ENCODE data around the gene FGFR3.
A peak's percentile ranks its signal among the peaks of the same experiment; 100 is the strongest.

FGFR3 gene

DNA sequence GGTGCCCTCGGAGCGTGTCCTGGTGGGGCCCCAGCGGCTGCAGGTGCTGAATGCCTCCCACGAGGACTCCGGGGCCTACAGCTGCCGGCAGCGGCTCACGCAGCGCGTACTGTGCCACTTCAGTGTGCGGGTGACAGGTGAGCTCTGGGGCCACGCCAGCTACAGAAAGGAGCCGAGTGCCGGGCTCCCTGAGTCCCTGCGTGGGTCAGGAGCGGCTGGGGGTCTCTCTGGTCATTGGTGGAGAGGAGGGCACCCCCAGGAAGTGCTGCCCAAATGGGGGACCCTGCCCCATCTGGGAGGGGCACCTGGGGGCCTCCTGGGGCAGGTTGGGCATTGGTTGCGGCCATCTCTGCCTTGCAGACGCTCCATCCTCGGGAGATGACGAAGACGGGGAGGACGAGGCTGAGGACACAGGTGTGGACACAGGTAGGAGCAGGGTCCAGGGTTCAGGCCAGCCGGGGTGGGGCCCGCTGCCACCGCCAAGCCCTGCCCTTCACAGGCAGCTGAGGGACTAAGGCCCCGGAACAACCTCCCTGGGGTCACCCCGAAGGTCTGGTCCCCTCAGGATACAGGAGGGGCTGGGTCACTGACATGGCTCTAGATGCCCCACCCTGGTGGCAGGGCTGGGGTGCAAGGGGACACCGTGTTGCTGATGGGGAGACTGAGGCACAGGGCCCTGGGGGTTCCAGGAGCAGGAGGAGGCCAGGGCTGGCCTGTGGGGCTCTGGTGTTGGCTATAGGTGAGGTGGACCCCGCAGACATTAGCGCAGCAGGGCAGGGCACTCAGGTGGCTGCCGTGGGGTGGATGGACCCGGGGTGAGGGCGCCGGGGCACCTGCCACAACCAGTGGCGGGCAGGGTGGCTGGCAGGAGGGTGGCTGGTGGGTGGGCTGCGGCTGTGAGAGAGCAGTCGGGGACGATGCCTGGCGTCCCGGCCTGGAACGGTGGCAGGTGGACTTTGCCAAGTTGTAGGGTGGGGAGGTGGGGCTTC is 6.6 kb downstream of the FGFR3 start:
- no peak for FAIRE-seq

GRCh38 chr4:1800805-1801204 is 7.7 kb downstream of the FGFR3 start:
- FAIRE-seq (no peak), DNase-seq (ENCODE audit: insufficient read length, low spot score) (no peak)

More for the DNA sequence above, 6.6 kb downstream of the FGFR3 start:
- no peak for DNase-seq (ENCODE audit: insufficient read length, low spot score)

DNA sequence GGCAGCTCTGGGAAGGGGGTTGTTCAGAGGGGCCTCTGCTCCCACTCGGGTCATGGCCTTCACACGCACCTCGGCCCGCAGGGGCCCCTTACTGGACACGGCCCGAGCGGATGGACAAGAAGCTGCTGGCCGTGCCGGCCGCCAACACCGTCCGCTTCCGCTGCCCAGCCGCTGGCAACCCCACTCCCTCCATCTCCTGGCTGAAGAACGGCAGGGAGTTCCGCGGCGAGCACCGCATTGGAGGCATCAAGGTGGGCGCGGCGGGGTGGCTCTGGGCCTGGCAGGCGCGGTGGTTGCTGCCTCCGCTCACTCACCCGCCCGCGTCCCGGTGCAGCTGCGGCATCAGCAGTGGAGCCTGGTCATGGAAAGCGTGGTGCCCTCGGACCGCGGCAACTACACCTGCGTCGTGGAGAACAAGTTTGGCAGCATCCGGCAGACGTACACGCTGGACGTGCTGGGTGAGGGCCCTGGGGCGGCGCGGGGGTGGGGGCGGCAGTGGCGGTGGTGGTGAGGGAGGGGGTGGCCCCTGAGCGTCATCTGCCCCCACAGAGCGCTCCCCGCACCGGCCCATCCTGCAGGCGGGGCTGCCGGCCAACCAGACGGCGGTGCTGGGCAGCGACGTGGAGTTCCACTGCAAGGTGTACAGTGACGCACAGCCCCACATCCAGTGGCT is 8.3 kb downstream of the FGFR3 start:
- no peak for FAIRE-seq
- DNase-seq (ENCODE audit: insufficient read length, low spot score) = no peak

DNA sequence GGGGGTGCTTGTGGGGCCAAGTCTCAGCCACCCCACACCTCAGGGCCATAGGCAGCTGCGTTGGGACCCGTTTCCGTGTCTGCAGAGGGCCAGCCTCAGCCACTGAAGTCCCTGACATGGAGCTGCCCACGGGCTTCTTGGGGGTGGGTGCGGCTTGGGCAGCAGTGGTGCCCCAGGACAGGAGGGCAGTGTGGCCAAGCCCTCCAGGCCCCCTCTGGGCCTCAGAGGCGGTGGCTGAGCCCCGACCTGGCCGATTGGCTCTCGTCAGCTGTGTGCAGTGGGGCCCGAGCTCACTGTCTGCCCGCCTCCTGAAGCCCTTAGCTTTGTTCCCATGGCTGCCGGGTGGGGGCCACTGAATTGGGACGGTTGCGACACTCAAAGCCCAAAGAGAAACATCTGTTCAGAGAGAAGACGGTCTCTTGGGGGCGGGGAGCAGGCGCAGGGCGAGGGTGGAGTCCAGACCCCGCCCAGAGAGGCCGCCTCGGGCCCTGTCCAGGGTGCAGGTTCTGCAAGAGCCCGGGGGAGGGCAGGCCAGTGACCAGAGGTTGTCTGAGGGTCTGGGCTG is 9.1 kb downstream of the FGFR3 start:
- DNase-seq (ENCODE audit: insufficient read length, low spot score) (no peak), FAIRE-seq (no peak)

DNA sequence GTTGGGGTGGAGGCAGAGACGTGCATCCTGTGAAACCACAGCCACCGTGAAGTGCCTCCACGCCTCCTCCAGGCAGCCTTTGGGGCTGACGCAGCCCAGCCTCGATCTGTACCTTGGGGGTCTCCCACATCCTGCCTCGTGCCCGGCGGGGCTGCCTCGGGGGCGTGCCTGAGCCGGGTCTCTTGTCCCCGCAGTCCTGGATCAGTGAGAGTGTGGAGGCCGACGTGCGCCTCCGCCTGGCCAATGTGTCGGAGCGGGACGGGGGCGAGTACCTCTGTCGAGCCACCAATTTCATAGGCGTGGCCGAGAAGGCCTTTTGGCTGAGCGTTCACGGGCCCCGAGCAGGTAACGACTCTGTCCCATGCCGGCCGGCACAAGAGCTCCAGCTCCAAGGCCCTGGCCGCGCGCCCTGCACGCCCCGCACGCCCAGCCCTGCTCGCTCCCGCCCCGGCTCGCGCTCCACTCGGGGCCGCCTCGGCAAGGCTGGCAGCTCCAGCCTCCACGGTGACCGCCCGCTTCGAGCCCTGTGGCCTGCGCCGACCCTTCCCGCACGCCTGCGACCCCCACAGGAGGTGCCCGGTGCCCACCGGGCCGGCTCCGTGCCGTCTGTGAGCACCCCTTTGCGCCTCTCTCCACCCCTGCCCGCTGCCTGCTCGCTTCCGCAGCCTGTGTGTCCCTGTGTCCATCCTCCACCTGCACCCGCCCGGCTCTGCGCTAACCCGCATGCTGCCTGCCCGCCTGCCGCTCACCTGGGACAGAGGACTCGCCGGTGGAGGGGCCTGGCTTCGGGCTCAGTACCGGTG is 9.8 kb downstream of the FGFR3 start:
- FAIRE-seq (no peak), DNase-seq (ENCODE audit: insufficient read length, low spot score) (no peak)

DNA sequence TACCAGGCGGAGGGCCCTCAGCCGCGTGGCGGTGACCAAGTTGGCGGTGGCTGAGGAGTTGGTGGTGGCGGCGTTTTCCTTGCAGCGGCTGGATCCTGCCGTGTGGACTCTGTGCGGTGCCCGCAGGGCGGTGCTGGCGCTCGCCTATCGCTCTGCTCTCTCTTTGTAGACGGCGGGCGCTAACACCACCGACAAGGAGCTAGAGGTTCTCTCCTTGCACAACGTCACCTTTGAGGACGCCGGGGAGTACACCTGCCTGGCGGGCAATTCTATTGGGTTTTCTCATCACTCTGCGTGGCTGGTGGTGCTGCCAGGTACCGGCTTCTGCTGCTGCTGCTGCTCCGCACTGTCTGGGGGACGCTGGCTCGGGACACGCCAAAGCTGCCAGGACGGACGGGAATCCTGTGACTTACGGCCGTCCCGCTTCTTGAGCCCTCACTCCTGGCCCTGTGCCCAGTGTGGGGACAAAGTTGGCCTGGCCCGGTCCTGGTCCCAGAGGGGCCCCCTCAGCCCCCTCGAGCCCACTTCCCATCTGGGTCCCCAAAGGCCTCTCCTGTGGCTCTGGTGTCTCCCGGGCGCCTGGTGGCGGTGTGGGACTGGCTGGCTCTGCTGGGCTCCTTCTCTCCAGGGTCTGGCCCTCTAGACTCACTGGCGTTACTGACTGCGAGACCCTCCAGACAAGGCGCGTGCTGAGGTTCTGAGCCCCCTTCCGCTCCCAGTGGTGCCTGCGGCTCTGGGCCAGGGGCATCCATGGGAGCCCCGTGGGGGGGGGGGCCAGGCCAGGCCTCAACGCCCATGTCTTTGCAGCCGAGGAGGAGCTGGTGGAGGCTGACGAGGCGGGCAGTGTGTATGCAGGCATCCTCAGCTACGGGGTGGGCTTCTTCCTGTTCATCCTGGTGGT is 10.7 kb downstream of the FGFR3 start:
- no peak for FAIRE-seq
- DNase-seq (ENCODE audit: insufficient read length, low spot score) = no peak

DNA sequence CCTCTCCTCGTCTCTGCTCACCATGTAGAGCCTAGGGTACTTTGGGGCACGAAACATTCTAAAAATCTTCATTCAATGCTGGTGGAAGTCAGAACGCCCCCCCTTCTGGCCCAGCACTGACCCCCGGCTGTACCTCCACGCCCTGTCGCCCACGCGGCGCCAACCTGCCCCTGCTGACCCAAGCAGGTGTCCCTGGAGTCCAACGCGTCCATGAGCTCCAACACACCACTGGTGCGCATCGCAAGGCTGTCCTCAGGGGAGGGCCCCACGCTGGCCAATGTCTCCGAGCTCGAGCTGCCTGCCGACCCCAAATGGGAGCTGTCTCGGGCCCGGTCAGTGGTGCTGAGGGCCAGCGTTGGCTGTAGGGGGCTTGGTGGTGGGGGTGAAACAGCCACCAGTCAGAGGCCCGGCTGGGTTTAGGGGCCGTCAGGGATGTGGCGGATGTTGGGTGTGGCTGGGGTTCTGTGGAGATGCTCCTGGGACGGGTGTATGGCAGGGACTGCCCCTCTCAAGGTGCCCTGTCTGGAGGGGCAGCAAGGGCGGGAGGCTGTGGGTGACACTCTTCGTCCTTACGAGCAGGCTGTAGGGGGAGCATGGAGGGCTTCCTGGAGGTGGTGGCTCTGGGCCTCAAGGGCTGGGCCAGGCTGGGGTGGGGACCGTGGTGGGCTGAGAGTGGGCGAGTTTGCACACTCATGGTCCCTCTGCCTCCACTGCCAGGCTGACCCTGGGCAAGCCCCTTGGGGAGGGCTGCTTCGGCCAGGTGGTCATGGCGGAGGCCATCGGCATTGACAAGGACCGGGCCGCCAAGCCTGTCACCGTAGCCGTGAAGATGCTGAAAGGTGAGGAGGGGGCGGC is 11.8 kb downstream of the FGFR3 start:
- no peak for DNase-seq (ENCODE audit: insufficient read length, low spot score)
- no peak for FAIRE-seq

DNA sequence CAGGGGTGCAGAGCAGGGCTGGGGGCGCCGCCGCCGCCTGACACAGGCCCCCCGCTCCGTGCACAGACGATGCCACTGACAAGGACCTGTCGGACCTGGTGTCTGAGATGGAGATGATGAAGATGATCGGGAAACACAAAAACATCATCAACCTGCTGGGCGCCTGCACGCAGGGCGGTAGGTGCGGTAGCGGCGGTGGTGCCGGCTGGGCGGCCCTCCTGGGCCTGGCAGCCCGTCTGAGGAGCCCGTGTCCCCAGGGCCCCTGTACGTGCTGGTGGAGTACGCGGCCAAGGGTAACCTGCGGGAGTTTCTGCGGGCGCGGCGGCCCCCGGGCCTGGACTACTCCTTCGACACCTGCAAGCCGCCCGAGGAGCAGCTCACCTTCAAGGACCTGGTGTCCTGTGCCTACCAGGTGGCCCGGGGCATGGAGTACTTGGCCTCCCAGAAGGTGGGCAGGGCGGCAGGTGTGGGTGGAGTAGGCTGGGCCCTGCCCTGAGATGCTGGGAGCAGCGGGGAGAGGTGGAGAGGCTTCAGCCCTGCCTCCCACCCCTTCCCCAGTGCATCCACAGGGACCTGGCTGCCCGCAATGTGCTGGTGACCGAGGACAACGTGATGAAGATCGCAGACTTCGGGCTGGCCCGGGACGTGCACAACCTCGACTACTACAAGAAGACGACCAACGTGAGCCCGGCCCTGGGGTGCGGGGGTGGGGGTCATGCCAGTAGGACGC is 12.6 kb downstream of the FGFR3 start:
- DNase-seq (ENCODE audit: insufficient read length, low spot score) (no peak), FAIRE-seq (no peak)

- DNase-seq (ENCODE audit: insufficient read length, low spot score) (no peak), FAIRE-seq (no peak)
Observed at GRCh38 chr4:1806223-1806564, 13.1 kb downstream of the FGFR3 start.

DNA sequence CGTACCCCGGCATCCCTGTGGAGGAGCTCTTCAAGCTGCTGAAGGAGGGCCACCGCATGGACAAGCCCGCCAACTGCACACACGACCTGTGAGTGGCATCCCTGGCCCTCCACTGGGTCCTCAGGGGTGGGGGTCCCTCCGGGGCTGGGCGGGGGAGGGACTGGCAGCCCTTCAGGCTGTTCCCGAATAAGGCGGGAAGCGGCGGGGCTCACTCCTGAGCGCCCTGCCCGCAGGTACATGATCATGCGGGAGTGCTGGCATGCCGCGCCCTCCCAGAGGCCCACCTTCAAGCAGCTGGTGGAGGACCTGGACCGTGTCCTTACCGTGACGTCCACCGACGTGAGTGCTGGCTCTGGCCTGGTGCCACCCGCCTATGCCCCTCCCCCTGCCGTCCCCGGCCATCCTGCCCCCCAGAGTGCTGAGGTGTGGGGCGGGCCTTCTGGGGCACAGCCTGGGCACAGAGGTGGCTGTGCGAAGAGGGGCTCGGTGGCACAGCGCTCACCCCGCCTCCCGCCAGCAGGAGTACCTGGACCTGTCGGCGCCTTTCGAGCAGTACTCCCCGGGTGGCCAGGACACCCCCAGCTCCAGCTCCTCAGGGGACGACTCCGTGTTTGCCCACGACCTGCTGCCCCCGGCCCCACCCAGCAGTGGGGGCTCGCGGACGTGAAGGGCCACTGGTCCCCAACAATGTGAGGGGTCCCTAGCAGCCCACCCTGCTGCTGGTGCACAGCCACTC is 13.7 kb downstream of the FGFR3 start:
- FAIRE-seq = no peak

DNA sequence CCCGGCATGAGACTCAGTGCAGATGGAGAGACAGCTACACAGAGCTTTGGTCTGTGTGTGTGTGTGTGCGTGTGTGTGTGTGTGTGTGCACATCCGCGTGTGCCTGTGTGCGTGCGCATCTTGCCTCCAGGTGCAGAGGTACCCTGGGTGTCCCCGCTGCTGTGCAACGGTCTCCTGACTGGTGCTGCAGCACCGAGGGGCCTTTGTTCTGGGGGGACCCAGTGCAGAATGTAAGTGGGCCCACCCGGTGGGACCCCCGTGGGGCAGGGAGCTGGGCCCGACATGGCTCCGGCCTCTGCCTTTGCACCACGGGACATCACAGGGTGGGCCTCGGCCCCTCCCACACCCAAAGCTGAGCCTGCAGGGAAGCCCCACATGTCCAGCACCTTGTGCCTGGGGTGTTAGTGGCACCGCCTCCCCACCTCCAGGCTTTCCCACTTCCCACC is 14.3 kb downstream of the FGFR3 start:
- DNase-seq (ENCODE audit: insufficient read length, low spot score) = no peak
- no peak for FAIRE-seq

More for the DNA sequence above, 13.7 kb downstream of the FGFR3 start:
- DNase-seq (ENCODE audit: insufficient read length, low spot score) = no peak

- no peak for FAIRE-seq
Observed at GRCh38 chr4:1808396-1808795, 15.3 kb downstream of the FGFR3 start.

GRCh38 chr4:1808851-1809753 is 16.0 kb downstream of the FGFR3 start:
- FAIRE-seq = no peak
- DNase-seq (ENCODE audit: insufficient read length, low spot score) = no peak

More at GRCh38 chr4:1808396-1808795, 15.3 kb downstream of the FGFR3 start:
- DNase-seq (ENCODE audit: insufficient read length, low spot score) = no peak

GRCh38 chr4:1809754-1810502 is 16.8 kb downstream of the FGFR3 start:
- FAIRE-seq (peak; percentile 80), DNase-seq (ENCODE audit: insufficient read length, low spot score) (peak; percentile 96)

DNA sequence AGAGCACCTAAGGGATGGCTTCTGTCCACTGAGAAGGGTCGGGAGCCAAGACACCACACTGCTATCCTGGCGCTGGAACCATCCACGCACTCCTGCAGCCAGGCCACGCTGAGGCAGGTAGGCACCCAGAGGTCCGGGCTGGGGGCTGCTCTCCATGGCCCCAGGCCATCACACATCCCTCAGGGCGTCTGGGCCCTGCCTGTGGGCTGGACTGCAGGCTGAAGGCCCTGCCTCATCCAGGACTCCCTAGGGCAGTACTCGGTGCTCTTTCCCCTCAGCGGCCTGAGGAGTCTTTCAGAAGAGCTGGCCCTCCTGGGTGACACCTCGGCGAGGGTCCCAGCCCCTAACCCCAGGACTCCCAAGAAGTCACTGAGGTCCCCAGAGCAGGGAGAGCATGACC is 17.7 kb downstream of the FGFR3 start:
- DNase-seq (ENCODE audit: insufficient read length, low spot score) = no peak
- FAIRE-seq = no peak

- DNase-seq (ENCODE audit: insufficient read length, low spot score) = no peak
- FAIRE-seq = no peak
Observed at GRCh38 chr4:1812720-1813119, 19.6 kb downstream of the FGFR3 start.

Data from GM19239 (cell line).